HepG2 (cell line): Measurements from ENCODE around the gene MYPN.

ENCODE experiments used
- HIVEP1 ChIP-seq: sonication (generic); formaldehyde crosslinking; IDR thresholded peaks from 2 replicates; pipeline ENCODE4 v1.4.0; 2020; ENCODE audit warnings: mild to moderate bottlenecking, missing genetic modification reagents
- SYNCRIP ChIP-seq: fragments of 200-400 bp; formaldehyde crosslinking; IDR thresholded peaks from 2 replicates; pipeline ENCODE4 v1.6.1; 2018; ENCODE audit warnings: mild to moderate bottlenecking, low read depth, low read length; ENCODE audit not compliant: insufficient read depth
- ZNF234 ChIP-seq: sonication (generic); formaldehyde crosslinking; conservative IDR thresholded peaks from 2 replicates; pipeline ENCODE4 v1.5.1; 2020; ENCODE audit warnings: mild to moderate bottlenecking, missing genetic modification reagents
- ZNF549 ChIP-seq: sonication (generic); formaldehyde crosslinking; IDR thresholded peaks from 2 replicates; pipeline ENCODE4 v1.5.0; 2020; ENCODE audit warnings: missing genetic modification reagents
- ZNF780A ChIP-seq: sonication (generic); formaldehyde crosslinking; IDR thresholded peaks from 2 replicates; pipeline ENCODE4 v1.8.0; 2022; ENCODE audit warnings: mild to moderate bottlenecking, missing genetic modification reagents, moderate library complexity
- TF ChIP-seq, protein P1 (sequence below): sonication (generic); formaldehyde crosslinking; IDR thresholded peaks from 2 replicates; pipeline ENCODE4 v1.4.0; 2020; ENCODE audit warnings: mild to moderate bottlenecking, missing genetic modification reagents

DNA sequence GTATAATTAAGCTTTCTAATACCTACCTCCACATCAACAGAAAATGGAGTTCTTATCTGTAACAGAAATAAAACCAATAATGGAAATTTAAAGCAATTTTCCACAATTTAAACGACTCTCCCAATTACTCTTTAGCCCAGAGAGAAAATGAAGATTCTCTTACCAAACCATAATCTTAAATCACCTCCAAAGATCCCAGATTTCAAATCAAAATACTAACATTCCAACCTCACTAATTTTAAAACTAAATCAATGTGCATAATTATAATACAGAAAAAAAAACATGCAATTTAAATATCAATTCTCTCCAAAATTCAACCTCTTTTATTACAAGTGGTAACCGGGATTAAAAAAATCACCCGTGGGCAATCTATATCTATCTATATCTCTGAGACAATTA, 35.7 kb upstream of the MYPN start:
- TF ChIP-seq, protein P1, sequence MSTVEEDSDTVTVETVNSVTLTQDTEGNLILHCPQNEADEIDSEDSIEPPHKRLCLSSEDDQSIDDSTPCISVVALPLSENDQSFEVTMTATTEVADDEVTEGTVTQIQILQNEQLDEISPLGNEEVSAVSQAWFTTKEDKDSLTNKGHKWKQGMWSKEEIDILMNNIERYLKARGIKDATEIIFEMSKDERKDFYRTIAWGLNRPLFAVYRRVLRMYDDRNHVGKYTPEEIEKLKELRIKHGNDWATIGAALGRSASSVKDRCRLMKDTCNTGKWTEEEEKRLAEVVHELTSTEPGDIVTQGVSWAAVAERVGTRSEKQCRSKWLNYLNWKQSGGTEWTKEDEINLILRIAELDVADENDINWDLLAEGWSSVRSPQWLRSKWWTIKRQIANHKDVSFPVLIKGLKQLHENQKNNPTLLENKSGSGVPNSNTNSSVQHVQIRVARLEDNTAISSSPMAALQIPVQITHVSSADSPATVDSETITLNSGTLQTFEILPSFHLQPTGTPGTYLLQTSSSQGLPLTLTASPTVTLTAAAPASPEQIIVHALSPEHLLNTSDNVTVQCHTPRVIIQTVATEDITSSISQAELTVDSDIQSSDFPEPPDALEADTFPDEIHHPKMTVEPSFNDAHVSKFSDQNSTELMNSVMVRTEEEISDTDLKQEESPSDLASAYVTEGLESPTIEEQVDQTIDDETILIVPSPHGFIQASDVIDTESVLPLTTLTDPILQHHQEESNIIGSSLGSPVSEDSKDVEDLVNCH: no peak
- TF ChIP-seq HIVEP1 (CRISPR knock-in tag): no peak
- TF ChIP-seq ZNF780A (CRISPR knock-in tag): no peak
- TF ChIP-seq ZNF549: no peak
- TF ChIP-seq ZNF234 (CRISPR knock-in tag): no peak
- no peak for TF ChIP-seq SYNCRIP
